HEK293T (cell line): Measurements from ENCODE around the gene PI4KA.
"Not testable (repeated sequence)": the region's sequence is repeated elsewhere in the genome, so short reads cannot be mapped to it uniquely, and the experiment has no call there.

Source experiments
- ARNT ChIP-seq: fragments of 450-650 bp; IDR thresholded peaks from 2 replicates; pipeline ENCODE4 v1.6.1; 2017; ENCODE audit warnings: mild to moderate bottlenecking
- BHLHE40 ChIP-seq: fragments of 450-650 bp; IDR thresholded peaks from 2 replicates; pipeline ENCODE4 v1.6.1; 2016; ENCODE audit warnings: mild to moderate bottlenecking, moderate library complexity, borderline replicate concordance
- CTBP1 ChIP-seq: fragments of 450-650 bp; IDR thresholded peaks from 2 replicates; pipeline ENCODE4 v1.6.1; 2016; ENCODE audit warnings: borderline replicate concordance
- ELF4 ChIP-seq: fragments of 450-650 bp; IDR thresholded peaks from 2 replicates; pipeline ENCODE4 v1.6.1; 2017; ENCODE audit warnings: antibody characterized with exemption
- FOXA1 ChIP-seq: fragments of 450-650 bp; IDR thresholded peaks from 2 replicates; pipeline ENCODE4 v1.6.1; 2016; ENCODE audit warnings: mild to moderate bottlenecking
- FOXM1 ChIP-seq: fragments of 450-650 bp; IDR thresholded peaks from 2 replicates; pipeline ENCODE4 v1.6.1; 2017; ENCODE audit warnings: mild to moderate bottlenecking, borderline replicate concordance
- LEF1 ChIP-seq: fragments of 450-650 bp; IDR thresholded peaks from 2 replicates; pipeline ENCODE4 v1.6.1; 2017; ENCODE audit warnings: mild to moderate bottlenecking, borderline replicate concordance
- SP1 ChIP-seq: fragments of 450-650 bp; IDR thresholded peaks from 2 replicates; pipeline ENCODE4 v1.6.1; 2017
- TARDBP ChIP-seq: fragments of 450-650 bp; IDR thresholded peaks from 2 replicates; pipeline ENCODE4 v1.6.1; 2016
- ZNF384 ChIP-seq: fragments of 450-650 bp; IDR thresholded peaks from 2 replicates; pipeline ENCODE4 v1.6.1; 2016
- TF ChIP-seq, protein P1 (sequence below): fragments of 450-650 bp; IDR thresholded peaks from 2 replicates; pipeline ENCODE4 v1.6.1; 2016

DNA sequence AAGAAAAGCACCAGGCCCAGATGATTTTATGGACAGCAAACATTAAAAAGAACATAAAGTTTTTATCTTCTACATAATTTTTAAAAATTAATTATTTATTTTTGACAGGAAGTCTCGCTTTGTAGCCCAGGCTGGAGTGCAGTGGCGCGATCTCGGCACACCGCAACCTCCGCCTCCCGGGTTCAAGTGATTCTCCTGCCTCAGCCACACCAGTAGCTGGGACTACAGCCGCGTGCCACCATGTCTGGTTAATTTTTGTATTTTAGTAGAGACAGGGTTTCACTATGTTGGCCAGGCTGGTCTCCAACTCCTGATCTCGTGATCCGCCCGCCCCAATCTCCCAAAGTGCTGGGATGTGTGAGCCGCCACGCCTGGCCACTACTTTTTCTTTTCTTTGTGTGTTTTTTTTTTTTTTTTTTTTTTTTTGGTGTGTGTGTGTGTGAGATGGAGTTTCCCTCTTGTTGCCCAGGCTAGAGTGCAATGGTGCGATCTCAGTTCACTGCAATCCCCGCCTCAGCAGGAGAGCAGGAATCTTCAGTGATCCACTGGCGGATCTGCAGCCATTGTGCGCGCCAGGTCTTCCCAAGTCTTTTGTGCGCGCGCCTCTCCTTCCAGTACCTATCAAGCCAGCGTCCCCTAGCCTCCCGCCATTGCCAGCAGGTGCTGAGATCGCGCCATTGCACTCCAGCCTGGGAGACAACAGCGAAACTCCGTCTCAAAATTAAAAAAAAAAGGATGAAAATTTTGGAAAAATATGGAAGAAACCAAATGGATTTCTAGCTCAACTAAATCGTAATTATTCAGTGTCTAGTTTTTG, 171.0 kb downstream of the PI4KA start:
- TF ChIP-seq, protein P1, sequence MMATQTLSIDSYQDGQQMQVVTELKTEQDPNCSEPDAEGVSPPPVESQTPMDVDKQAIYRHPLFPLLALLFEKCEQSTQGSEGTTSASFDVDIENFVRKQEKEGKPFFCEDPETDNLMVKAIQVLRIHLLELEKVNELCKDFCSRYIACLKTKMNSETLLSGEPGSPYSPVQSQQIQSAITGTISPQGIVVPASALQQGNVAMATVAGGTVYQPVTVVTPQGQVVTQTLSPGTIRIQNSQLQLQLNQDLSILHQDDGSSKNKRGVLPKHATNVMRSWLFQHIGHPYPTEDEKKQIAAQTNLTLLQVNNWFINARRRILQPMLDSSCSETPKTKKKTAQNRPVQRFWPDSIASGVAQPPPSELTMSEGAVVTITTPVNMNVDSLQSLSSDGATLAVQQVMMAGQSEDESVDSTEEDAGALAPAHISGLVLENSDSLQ, result not testable (repeated sequence)
- TF ChIP-seq SP1, BHLHE40, FOXA1, TARDBP, ARNT, ELF4, CTBP1, ZNF384, LEF1, FOXM1: not testable (repeated sequence)
